ENCODE results near the gene INSM2.

The INSM2 gene

GRCh38 chr14:35565871-35566464, 32.0 kb downstream of the INSM2 start:
- H3K9me3 Mint-ChIP-seq, result no peaks in the 10 kb centered on the region
- no peaks in the 10 kb centered on the region for H3K36me3 Mint-ChIP-seq (ENCODE audit: low read depth)
- H3K4me3 Mint-ChIP-seq, result no peak overlapping the region
- no peak for DNase-seq
- H3K27me3 Mint-ChIP-seq (ENCODE audit: low read depth, poor library complexity), result no peaks in the 10 kb centered on the region
- no peaks in the 10 kb centered on the region for H3K4me1 Mint-ChIP-seq
- H3K27ac Mint-ChIP-seq, result no peak overlapping the region
- no peak for TF ChIP-seq CTCF (IDR thresholded peaks at IDR 0.05)

- no peak for DNase-seq
- H3K27ac Mint-ChIP-seq, result no peak overlapping the region
- no peak for TF ChIP-seq CTCF (IDR thresholded peaks at IDR 0.05)
- no peaks in the 10 kb centered on the region for H3K27me3 Mint-ChIP-seq (ENCODE audit: low read depth, poor library complexity)
- H3K4me3 Mint-ChIP-seq, result no peak overlapping the region
- H3K36me3 Mint-ChIP-seq (ENCODE audit: low read depth), result no peaks in the 10 kb centered on the region
- H3K4me1 Mint-ChIP-seq, result no peaks in the 10 kb centered on the region
- H3K9me3 Mint-ChIP-seq, result no peaks in the 10 kb centered on the region
Measured at GRCh38 chr14:35571598-35571997, 37.6 kb downstream of the INSM2 start.

DNA sequence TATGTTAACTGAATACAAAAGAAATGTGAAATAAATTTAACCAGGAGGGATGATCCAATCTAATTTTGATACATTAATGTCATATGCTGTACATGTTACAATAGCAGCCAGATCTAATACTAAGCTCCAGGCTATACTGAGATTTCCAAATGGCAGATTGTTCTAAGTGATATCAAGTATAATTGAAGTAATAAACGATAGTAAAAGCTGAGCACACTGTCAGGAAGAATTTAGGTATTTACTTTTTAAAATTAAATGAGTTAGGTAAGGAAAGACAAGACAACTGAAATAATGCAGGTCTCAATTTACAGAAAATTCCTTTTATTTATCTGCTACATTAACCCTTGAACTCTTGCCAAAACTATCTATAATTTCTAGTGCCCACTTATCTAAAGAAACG, 39.9 kb downstream of the INSM2 start:
- H3K27me3 Mint-ChIP-seq (ENCODE audit: low read depth, poor library complexity), result no peaks in the 10 kb centered on the region
- TF ChIP-seq CTCF (IDR thresholded peaks at IDR 0.05), result no peak

DNA sequence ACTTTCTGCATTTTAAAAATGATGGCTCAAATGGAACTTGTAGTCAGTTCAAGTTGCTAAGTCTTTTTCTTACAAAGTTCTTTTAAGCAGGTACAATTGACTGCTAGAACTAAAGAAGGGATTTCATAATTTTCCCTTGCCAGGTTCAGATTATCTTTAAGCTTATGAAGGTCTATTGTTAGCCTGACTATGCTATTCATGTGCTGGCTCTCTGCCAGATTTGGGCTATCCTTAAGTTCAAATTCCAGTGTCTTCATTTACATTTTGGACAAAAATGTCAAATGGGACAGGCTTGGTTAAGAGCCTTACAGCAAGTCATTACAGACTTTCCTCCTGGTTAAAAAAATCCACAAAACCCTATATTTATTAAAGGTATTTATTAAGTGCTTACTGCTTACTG, 42.3 kb downstream of the INSM2 start:
- no peaks in the 10 kb centered on the region for H3K27me3 Mint-ChIP-seq (ENCODE audit: low read depth, poor library complexity)
- H3K4me3 Mint-ChIP-seq, result no peak overlapping the region
- no peak for TF ChIP-seq CTCF (IDR thresholded peaks at IDR 0.05)
- H3K36me3 Mint-ChIP-seq (ENCODE audit: low read depth), result no peaks in the 10 kb centered on the region
- no peaks in the 10 kb centered on the region for H3K4me1 Mint-ChIP-seq
- H3K27ac Mint-ChIP-seq, result no peak overlapping the region
- no peaks in the 10 kb centered on the region for H3K9me3 Mint-ChIP-seq
- DNase-seq, result no peak

More for the DNA sequence above, 39.9 kb downstream of the INSM2 start:
- H3K27ac Mint-ChIP-seq, result no peak overlapping the region
- DNase-seq, result no peak
- H3K4me1 Mint-ChIP-seq, result no peaks in the 10 kb centered on the region
- no peak overlapping the region for H3K4me3 Mint-ChIP-seq
- H3K36me3 Mint-ChIP-seq (ENCODE audit: low read depth), result no peaks in the 10 kb centered on the region
- no peaks in the 10 kb centered on the region for H3K9me3 Mint-ChIP-seq

- DNase-seq, result no peak
- no peak overlapping the region for H3K27ac Mint-ChIP-seq
- no peaks in the 10 kb centered on the region for H3K36me3 Mint-ChIP-seq (ENCODE audit: low read depth)
- TF ChIP-seq CTCF (IDR thresholded peaks at IDR 0.05), result no peak
- H3K27me3 Mint-ChIP-seq (ENCODE audit: low read depth, poor library complexity), result no peaks in the 10 kb centered on the region
- no peak overlapping the region for H3K4me3 Mint-ChIP-seq
- H3K9me3 Mint-ChIP-seq, result no peaks in the 10 kb centered on the region
- no peaks in the 10 kb centered on the region for H3K4me1 Mint-ChIP-seq
Measured at GRCh38 chr14:35576856-35577255, 42.9 kb downstream of the INSM2 start.

DNA sequence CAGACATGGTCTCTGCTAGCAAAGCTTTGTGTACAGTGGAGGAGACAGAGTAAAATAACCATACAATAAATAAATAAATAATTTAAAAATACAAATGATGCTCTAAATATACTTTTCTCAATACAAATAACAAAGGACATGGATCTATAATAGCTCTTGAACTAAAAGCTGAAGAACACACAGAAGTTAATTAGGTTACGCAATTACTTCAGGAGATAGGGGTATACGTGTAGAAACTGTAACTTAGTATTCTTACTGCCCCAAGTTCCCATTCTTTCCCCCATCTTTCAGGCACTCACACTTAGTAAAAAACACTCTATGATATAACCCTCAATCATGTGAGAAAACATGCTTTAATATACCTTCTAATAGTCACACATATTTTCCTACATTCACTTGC, 44.2 kb downstream of the INSM2 start:
- no peaks in the 10 kb centered on the region for H3K9me3 Mint-ChIP-seq
- DNase-seq, result no peak
- H3K4me1 Mint-ChIP-seq, result no peaks in the 10 kb centered on the region
- H3K27ac Mint-ChIP-seq, result no peak overlapping the region
- H3K4me3 Mint-ChIP-seq, result no peak overlapping the region
- no peak for TF ChIP-seq CTCF (IDR thresholded peaks at IDR 0.05)
- H3K36me3 Mint-ChIP-seq (ENCODE audit: low read depth), result peaks cover 2% of the 10 kb centered on the region
- no peaks in the 10 kb centered on the region for H3K27me3 Mint-ChIP-seq (ENCODE audit: low read depth, poor library complexity)

All from nephron progenitor cell (in vitro differentiated cells).